ENCODE results near the gene EAF1.

Gene EAF1

DNA sequence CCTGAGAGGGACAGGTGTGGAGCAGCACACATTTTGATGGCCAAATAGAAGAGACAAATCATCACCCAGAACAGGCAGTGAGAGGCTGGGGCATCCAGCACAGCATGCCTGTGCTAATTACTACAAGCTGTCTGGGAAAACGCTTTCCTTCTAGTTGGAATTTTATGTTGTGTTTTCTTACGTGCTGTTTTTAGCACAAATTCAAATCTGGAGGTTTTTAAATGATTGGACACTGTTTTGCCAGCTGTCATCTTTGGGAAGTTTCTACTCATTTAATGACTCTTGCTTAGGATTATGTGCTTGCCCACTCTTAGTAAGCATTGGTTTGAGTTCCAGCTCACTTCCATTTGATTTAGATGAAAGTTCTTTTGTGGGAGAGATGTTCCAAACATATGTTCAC lies 43.5 kb downstream of the EAF1 start:
- TF ChIP-seq, protein P1, sequence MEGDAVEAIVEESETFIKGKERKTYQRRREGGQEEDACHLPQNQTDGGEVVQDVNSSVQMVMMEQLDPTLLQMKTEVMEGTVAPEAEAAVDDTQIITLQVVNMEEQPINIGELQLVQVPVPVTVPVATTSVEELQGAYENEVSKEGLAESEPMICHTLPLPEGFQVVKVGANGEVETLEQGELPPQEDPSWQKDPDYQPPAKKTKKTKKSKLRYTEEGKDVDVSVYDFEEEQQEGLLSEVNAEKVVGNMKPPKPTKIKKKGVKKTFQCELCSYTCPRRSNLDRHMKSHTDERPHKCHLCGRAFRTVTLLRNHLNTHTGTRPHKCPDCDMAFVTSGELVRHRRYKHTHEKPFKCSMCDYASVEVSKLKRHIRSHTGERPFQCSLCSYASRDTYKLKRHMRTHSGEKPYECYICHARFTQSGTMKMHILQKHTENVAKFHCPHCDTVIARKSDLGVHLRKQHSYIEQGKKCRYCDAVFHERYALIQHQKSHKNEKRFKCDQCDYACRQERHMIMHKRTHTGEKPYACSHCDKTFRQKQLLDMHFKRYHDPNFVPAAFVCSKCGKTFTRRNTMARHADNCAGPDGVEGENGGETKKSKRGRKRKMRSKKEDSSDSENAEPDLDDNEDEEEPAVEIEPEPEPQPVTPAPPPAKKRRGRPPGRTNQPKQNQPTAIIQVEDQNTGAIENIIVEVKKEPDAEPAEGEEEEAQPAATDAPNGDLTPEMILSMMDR (IDR thresholded peaks at IDR 0.05; ENCODE audit: control insufficient read depth, extremely low read depth, insufficient read depth), result no peak
- no peak overlapping the region for H3K4me3 ChIP-seq (ENCODE audit: low read depth, low read length)
- DNase-seq (ENCODE audit: low read depth), result no peak

DNA sequence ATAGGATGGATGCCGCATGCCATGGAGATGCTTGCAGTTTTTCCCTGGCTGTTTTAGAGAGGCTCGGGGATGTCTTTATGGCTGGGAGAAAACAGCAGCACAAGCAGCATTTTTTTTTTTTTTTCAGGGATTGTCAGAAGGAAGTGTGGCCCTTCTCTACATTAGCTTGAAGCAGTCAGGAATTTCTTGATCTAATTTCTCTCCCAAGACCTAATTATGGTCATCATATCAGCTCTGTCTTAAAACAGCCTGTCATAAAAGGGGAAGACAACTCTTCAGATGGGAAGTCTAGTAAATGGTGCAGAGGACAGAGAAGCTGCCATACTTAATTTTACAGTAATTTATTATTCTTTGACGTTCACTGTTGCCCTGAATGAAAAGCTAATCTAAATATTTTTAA lies 44.5 kb downstream of the EAF1 start:
- TF ChIP-seq, protein P1 (IDR thresholded peaks at IDR 0.05; ENCODE audit: control insufficient read depth, extremely low read depth, insufficient read depth), result no peak

DNA sequence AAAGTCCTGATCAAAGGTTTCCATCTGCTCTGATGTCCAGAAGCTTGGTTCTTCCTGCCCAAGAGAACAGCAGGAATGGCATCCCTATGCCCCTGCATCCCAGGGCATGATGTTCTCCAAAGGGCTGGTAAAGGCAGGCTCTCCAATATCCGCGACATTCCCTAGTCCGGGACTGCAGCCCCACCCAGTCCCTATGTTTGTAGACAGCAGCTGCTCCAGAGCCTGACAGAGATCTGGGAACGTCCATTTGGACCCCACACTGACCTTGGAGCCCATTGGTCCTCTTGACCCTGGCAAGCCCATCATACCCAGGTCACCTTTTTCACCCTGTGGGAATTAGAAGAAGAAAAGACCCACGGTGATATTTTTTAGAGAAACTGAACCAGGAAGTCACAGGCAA lies 47.8 kb downstream of the EAF1 start:
- no peak for DNase-seq (ENCODE audit: low read depth)
- TF ChIP-seq, protein P1 (IDR thresholded peaks at IDR 0.05; ENCODE audit: control insufficient read depth, extremely low read depth, insufficient read depth), result no peak
- H3K4me3 ChIP-seq (ENCODE audit: low read depth, low read length), result no peak overlapping the region

More for the DNA sequence above, 44.5 kb downstream of the EAF1 start:
- no peak for DNase-seq (ENCODE audit: low read depth)
- H3K4me3 ChIP-seq (ENCODE audit: low read depth, low read length), result no peak overlapping the region

DNA sequence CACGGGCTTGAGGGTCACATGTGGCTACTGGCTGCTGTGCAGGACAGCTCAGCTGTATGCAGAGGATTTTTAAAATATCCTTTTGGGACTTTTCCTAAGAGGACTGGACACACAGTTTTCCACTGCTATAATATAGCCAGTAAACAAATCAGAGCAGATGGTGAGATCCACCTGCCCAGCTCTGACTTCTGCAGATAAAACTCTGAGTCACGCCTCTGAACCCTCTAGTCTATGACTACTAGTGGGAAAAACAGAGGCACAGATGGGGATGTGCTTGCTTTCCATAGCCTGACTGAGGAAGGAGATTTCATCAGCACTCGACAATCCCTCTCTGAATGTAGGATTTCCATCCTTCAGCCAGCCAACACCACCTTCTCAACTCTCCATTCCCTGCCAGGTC lies 49.0 kb downstream of the EAF1 start:
- TF ChIP-seq, protein P1 (IDR thresholded peaks at IDR 0.05; ENCODE audit: control insufficient read depth, extremely low read depth, insufficient read depth), result no peak
- H3K4me3 ChIP-seq (ENCODE audit: low read depth, low read length), result no peak overlapping the region
- DNase-seq (ENCODE audit: low read depth), result no peak

DNA sequence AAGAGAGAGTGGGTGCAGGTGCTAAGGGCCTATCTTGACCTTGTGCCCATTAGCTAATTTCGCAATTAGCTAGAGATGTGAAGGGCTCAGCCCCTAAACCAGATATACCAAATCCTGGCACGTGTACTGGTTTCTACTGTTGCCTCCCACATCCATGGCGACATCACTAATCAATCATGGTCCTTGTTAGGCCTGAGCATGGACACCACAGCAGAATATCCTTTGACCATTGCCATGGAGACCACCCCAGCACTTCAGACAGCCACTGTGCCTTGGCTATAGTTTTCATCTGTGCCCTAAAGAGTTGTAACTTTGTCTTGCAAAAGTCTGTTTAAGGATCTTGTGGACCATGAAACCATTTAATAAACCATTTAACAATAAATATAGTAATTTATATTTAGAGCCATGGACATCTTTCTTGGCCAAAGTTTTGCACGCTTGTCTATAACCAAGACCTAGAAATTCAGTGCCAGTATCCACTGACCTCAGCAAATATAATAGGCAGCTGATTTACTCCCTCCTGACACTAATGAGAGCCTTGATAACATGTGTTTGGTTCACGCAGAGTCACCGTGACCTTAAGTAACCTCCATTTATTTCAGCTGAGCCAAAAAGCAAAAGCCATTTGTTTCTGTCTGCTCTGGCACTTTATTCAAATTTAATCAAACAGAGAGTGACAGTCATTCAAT lies 50.7 kb downstream of the EAF1 start:
- DNase-seq (ENCODE audit: low read depth), result no peak
- TF ChIP-seq, protein P1 (IDR thresholded peaks at IDR 0.05; ENCODE audit: control insufficient read depth, extremely low read depth, insufficient read depth), result no peak
- no peak overlapping the region for H3K4me3 ChIP-seq (ENCODE audit: low read depth, low read length)

DNA sequence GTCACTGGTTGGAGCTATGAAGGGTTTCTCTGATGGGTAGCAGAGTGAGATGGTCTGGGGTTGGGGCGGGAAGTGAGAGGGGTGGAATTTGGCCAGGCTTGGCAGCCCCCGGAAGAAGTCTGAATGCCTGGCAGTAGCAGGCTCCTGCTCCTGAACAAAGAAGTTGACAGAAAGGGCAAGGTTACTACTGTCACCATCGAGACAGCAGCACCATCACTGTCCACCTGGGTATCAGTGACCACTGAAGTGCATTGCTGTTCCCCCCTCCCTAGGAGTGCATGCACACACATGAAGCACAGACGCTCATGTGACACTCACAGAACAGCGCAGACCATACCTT lies 51.2 kb downstream of the EAF1 start:
- TF ChIP-seq, protein P1 (IDR thresholded peaks at IDR 0.05; ENCODE audit: control insufficient read depth, extremely low read depth, insufficient read depth), result no peak
- no peak for DNase-seq (ENCODE audit: low read depth)
- no peak overlapping the region for H3K4me3 ChIP-seq (ENCODE audit: low read depth, low read length)

Measured in LNCaP clone FGC (cell line).